ENCODE results near the gene ZBTB7C.

ZBTB7C gene

DNA sequence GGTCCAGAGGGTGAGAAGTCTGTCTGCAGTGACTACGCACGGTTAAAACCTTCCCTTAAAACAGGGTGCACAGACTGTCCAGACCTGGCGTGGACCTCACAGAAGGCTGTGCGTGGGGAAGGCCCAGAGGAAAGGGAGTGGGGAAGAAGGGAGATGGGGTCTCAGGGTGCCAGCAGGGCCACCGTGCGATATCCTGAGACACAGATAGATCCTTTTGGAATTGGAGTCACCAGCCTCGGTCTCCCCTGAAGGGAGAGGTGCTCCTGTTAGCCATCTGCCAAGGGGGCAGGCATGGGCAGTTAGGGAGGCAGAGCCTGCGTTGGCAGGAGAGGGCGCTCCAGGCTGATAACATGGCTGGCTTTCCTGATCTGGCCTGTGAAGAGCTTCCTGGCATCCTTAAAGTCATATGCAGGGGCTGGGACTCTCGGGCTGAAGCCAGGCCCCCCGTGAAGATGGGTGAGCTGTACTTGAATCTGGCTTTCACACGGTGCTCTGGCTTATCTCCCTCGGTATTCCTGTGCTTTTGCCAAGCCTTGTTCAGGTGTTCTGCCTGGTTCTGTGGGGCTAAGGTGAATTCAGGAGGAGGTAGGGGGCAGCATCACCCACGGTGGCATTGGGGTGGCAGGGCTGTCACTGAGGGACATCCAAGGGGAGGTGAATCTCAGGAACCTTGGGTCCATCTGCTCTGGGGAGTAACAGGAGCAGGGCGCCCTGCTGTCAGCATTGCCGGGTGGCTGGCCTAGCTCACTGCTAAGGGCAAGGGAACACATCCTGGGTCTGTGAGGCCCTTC, 371.5 kb downstream of the ZBTB7C start:
- H3K36me3 ChIP-seq (ENCODE audit: control insufficient read depth in 1 of 2, insufficient read depth in 2 of 2, low read length in 2 of 2): peaks cover 0 to 3% of the 10 kb centered on the region in 2 donors
- no peak overlapping the region for H3K9ac ChIP-seq (ENCODE audit: low read depth in 1 of 2, low read length in 2 of 2)
- H3K27ac ChIP-seq (ENCODE audit: low read depth, low read length): no peak overlapping the region
- H3K4me1 ChIP-seq (ENCODE audit: control insufficient read depth in 1 of 2, insufficient read depth in 2 of 2, low read length in 2 of 2): no peaks in the 10 kb centered on the region
- H3K4me3 ChIP-seq (ENCODE audit: low read depth in 1 of 2, low read length in 2 of 2): no peak overlapping the region
- no peaks in the 10 kb centered on the region for H3K27me3 ChIP-seq (ENCODE audit: control insufficient read depth in 1 of 2, insufficient read depth in 2 of 2, low read length in 2 of 2)
- H3K9me3 ChIP-seq (ENCODE audit: control insufficient read depth in 1 of 2, low read length in 2 of 2): no peaks in the 10 kb centered on the region

DNA sequence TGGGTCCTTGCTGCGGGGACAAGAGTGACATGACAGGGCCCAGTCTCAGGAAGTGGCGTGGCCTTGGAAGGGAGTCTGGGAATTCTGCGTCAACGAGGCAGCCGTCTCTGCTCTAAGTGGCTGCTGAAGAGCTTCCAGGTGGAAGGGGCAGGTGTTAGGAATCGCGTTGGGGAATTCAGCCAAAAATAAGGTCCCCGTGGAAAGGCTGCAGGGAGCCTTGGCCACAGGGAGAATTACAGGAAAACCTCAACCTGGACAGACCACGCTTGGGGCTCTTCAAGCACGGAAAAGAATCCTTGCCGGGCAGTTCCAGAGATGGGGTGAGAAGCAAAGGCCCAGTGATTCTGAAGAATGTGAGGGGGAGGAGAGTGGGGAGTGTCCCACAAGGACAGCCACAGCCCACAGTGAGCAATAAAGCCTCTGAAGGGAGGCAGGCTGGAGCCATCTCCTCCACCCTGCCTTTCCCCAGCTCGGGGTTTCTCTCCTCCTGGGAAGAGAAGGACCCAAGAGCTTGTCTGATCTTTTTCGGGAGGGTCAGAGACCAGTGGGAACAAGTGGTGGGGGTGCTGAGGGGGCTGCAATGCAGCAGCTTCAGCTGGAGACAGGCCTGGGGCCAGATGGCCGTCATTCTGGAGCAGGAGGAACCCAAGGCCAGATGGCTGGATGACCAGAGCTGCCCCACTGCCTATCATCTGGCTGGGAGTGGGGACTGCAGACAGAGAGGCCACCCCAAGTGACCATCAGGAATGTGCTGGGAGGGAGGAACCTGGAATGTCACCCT, 372.4 kb downstream of the ZBTB7C start:
- Histone ChIP-seq H3K9ac (ENCODE audit: low read depth in 1 of 2, low read length in 2 of 2) (no peak overlapping the region), H3K36me3 (ENCODE audit: control insufficient read depth in 1 of 2, insufficient read depth in 2 of 2, low read length in 2 of 2) (peaks cover 0 to 3% of the 10 kb centered on the region in 2 donors), H3K27ac (ENCODE audit: low read depth, low read length) (no peak overlapping the region), H3K9me3 (ENCODE audit: control insufficient read depth in 1 of 2, low read length in 2 of 2) (no peaks in the 10 kb centered on the region), H3K27me3 (ENCODE audit: control insufficient read depth in 1 of 2, insufficient read depth in 2 of 2, low read length in 2 of 2) (no peaks in the 10 kb centered on the region), H3K4me3 (ENCODE audit: low read depth in 1 of 2, low read length in 2 of 2) (no peak overlapping the region), H3K4me1 (ENCODE audit: control insufficient read depth in 1 of 2, insufficient read depth in 2 of 2, low read length in 2 of 2) (no peaks in the 10 kb centered on the region)

- H3K27me3 ChIP-seq (ENCODE audit: control insufficient read depth in 1 of 2, insufficient read depth in 2 of 2, low read length in 2 of 2): no peaks in the 10 kb centered on the region
- H3K27ac ChIP-seq (ENCODE audit: low read depth, low read length): no peak overlapping the region
- H3K4me1 ChIP-seq (ENCODE audit: control insufficient read depth in 1 of 2, insufficient read depth in 2 of 2, low read length in 2 of 2): no peaks in the 10 kb centered on the region
- H3K36me3 ChIP-seq (ENCODE audit: control insufficient read depth in 1 of 2, insufficient read depth in 2 of 2, low read length in 2 of 2): peaks cover 0 to 3% of the 10 kb centered on the region in 2 donors
- no peak overlapping the region for H3K4me3 ChIP-seq (ENCODE audit: low read depth in 1 of 2, low read length in 2 of 2)
- no peak overlapping the region for H3K9ac ChIP-seq (ENCODE audit: low read depth in 1 of 2, low read length in 2 of 2)
- H3K9me3 ChIP-seq (ENCODE audit: control insufficient read depth in 1 of 2, low read length in 2 of 2): no peaks in the 10 kb centered on the region
Measured at GRCh38 chr18:48036226-48036625, 373.0 kb downstream of the ZBTB7C start.

DNA sequence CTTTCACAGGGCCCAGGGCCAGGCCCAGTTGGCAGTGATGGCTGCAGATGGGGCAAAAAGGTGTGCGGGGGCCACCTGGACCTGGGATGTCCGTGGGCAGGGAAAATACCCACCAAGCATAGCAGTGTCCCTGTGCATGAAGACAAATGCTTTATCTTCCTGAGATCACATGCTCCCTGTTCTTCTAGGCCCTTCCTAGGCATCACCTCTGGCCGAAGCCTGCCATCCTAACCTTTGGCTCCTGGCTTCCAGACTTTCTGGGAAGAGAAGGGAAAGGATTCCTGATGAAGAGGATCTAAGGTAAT, 373.7 kb downstream of the ZBTB7C start:
- no peaks in the 10 kb centered on the region for H3K27me3 ChIP-seq (ENCODE audit: control insufficient read depth in 1 of 2, insufficient read depth in 2 of 2, low read length in 2 of 2)
- peaks cover 0 to 3% of the 10 kb centered on the region in 2 donors for H3K36me3 ChIP-seq (ENCODE audit: control insufficient read depth in 1 of 2, insufficient read depth in 2 of 2, low read length in 2 of 2)
- H3K27ac ChIP-seq (ENCODE audit: low read depth, low read length): no peak overlapping the region
- no peak overlapping the region for H3K9ac ChIP-seq (ENCODE audit: low read depth in 1 of 2, low read length in 2 of 2)
- no peak overlapping the region for H3K4me3 ChIP-seq (ENCODE audit: low read depth in 1 of 2, low read length in 2 of 2)
- H3K4me1 ChIP-seq (ENCODE audit: control insufficient read depth in 1 of 2, insufficient read depth in 2 of 2, low read length in 2 of 2): no peaks in the 10 kb centered on the region
- H3K9me3 ChIP-seq (ENCODE audit: control insufficient read depth in 1 of 2, low read length in 2 of 2): no peaks in the 10 kb centered on the region

GRCh38 chr18:48034651-48035555, 374.3 kb downstream of the ZBTB7C start:
- no peaks in the 10 kb centered on the region for H3K27me3 ChIP-seq (ENCODE audit: control insufficient read depth in 1 of 2, insufficient read depth in 2 of 2, low read length in 2 of 2)
- H3K27ac ChIP-seq (ENCODE audit: low read depth, low read length): no peak overlapping the region
- no peak overlapping the region for H3K9ac ChIP-seq (ENCODE audit: low read depth in 1 of 2, low read length in 2 of 2)

GRCh38 chr18:48033790-48034650, 375.2 kb downstream of the ZBTB7C start:
- no peaks in the 10 kb centered on the region for H3K4me1 ChIP-seq (ENCODE audit: control insufficient read depth in 1 of 2, insufficient read depth in 2 of 2, low read length in 2 of 2)
- no peak overlapping the region for H3K4me3 ChIP-seq (ENCODE audit: low read depth in 1 of 2, low read length in 2 of 2)
- no peaks in the 10 kb centered on the region for H3K9me3 ChIP-seq (ENCODE audit: control insufficient read depth in 1 of 2, low read length in 2 of 2)
- H3K27ac ChIP-seq (ENCODE audit: low read depth, low read length): no peak overlapping the region
- no peaks in the 10 kb centered on the region for H3K27me3 ChIP-seq (ENCODE audit: control insufficient read depth in 1 of 2, insufficient read depth in 2 of 2, low read length in 2 of 2)
- H3K36me3 ChIP-seq (ENCODE audit: control insufficient read depth in 1 of 2, insufficient read depth in 2 of 2, low read length in 2 of 2): no peaks in the 10 kb centered on the region
- H3K9ac ChIP-seq (ENCODE audit: low read depth in 1 of 2, low read length in 2 of 2): no peak overlapping the region

More at GRCh38 chr18:48034651-48035555, 374.3 kb downstream of the ZBTB7C start:
- peaks cover 0 to 3% of the 10 kb centered on the region in 2 donors for H3K36me3 ChIP-seq (ENCODE audit: control insufficient read depth in 1 of 2, insufficient read depth in 2 of 2, low read length in 2 of 2)
- no peak overlapping the region for H3K4me3 ChIP-seq (ENCODE audit: low read depth in 1 of 2, low read length in 2 of 2)
- no peaks in the 10 kb centered on the region for H3K4me1 ChIP-seq (ENCODE audit: control insufficient read depth in 1 of 2, insufficient read depth in 2 of 2, low read length in 2 of 2)
- no peaks in the 10 kb centered on the region for H3K9me3 ChIP-seq (ENCODE audit: control insufficient read depth in 1 of 2, low read length in 2 of 2)

GRCh38 chr18:48032876-48033789, 376.1 kb downstream of the ZBTB7C start:
- Histone ChIP-seq H3K9me3 (ENCODE audit: control insufficient read depth in 1 of 2, low read length in 2 of 2) (no peaks in the 10 kb centered on the region), H3K9ac (ENCODE audit: low read depth in 1 of 2, low read length in 2 of 2) (no peak overlapping the region), H3K27ac (ENCODE audit: low read depth, low read length) (no peak overlapping the region), H3K4me3 (ENCODE audit: low read depth in 1 of 2, low read length in 2 of 2) (no peak overlapping the region), H3K36me3 (ENCODE audit: control insufficient read depth in 1 of 2, insufficient read depth in 2 of 2, low read length in 2 of 2) (no peaks in the 10 kb centered on the region), H3K4me1 (ENCODE audit: control insufficient read depth in 1 of 2, insufficient read depth in 2 of 2, low read length in 2 of 2) (no peaks in the 10 kb centered on the region), H3K27me3 (ENCODE audit: control insufficient read depth in 1 of 2, insufficient read depth in 2 of 2, low read length in 2 of 2) (no peaks in the 10 kb centered on the region)

- Histone ChIP-seq H3K4me1 (ENCODE audit: control insufficient read depth in 1 of 2, insufficient read depth in 2 of 2, low read length in 2 of 2) (no peaks in the 10 kb centered on the region), H3K27me3 (ENCODE audit: control insufficient read depth in 1 of 2, insufficient read depth in 2 of 2, low read length in 2 of 2) (no peaks in the 10 kb centered on the region), H3K27ac (ENCODE audit: low read depth, low read length) (no peak overlapping the region), H3K9ac (ENCODE audit: low read depth in 1 of 2, low read length in 2 of 2) (no peak overlapping the region), H3K4me3 (ENCODE audit: low read depth in 1 of 2, low read length in 2 of 2) (no peak overlapping the region), H3K36me3 (ENCODE audit: control insufficient read depth in 1 of 2, insufficient read depth in 2 of 2, low read length in 2 of 2) (no peaks in the 10 kb centered on the region), H3K9me3 (ENCODE audit: control insufficient read depth in 1 of 2, low read length in 2 of 2) (no peaks in the 10 kb centered on the region)
Measured at GRCh38 chr18:48031641-48032040, 377.5 kb downstream of the ZBTB7C start.

Measured in duodenal mucosa (tissue), 2 donors.